NCI-H446 (cell line): ENCODE measurements around the gene TTLL7.
A peak's percentile ranks its signal among the peaks of the same experiment; 100 is the strongest.
"Not testable (repeated sequence)": the region's sequence is repeated elsewhere in the genome, so short reads cannot be mapped to it uniquely, and the experiment has no call there.

Experiments used
- DNase-seq, 2 experiments: peaks; one replicate each; lab custom pipeline; 2025; lab: John Stamatoyannopoulos, UW

The TTLL7 gene

GRCh38 chr1:83995649-83996048, 3.3 kb downstream of the TTLL7 start:
- DNase-seq: no peak

GRCh38 chr1:83994111-83994510, 4.8 kb downstream of the TTLL7 start:
- no peak for DNase-seq

- no peak for DNase-seq
These were observed 8.2 kb downstream of the TTLL7 start for GRCh38 chr1:83990734-83991133.

GRCh38 chr1:83985048-83985447, 13.9 kb downstream of the TTLL7 start:
- no peak for DNase-seq

GRCh38 chr1:83983918-83984317, 15.0 kb downstream of the TTLL7 start:
- not testable (repeated sequence) for DNase-seq

GRCh38 chr1:83978056-83978455, 20.9 kb downstream of the TTLL7 start:
- DNase-seq: no peak

GRCh38 chr1:83976920-83977319, 22.0 kb downstream of the TTLL7 start:
- no peak for DNase-seq

- no peak for DNase-seq
These were observed 28.1 kb downstream of the TTLL7 start for GRCh38 chr1:83970802-83971201.

- no peak for DNase-seq
These were observed 28.8 kb downstream of the TTLL7 start for GRCh38 chr1:83970114-83970513.

- no peak for DNase-seq
These were observed 31.6 kb downstream of the TTLL7 start for GRCh38 chr1:83967336-83967735.

- no peak for DNase-seq
These were observed 34.8 kb downstream of the TTLL7 start for GRCh38 chr1:83964153-83964552.

GRCh38 chr1:83961571-83962295, 37.2 kb downstream of the TTLL7 start:
- no peak for DNase-seq

GRCh38 chr1:83960669-83961277, 38.2 kb downstream of the TTLL7 start:
- no peak for DNase-seq

GRCh38 chr1:83959824-83960498, 39.0 kb downstream of the TTLL7 start:
- DNase-seq: no peak

- no peak for DNase-seq
These were observed 40.2 kb downstream of the TTLL7 start for GRCh38 chr1:83958704-83959103.

- no peak for DNase-seq
These were observed 44.6 kb downstream of the TTLL7 start for GRCh38 chr1:83954166-83954823.

- DNase-seq: no peak
These were observed 48.7 kb downstream of the TTLL7 start for GRCh38 chr1:83950106-83950661.

- DNase-seq: no peak
These were observed 56.0 kb downstream of the TTLL7 start for GRCh38 chr1:83942914-83943313.

GRCh38 chr1:83934550-83934949, 64.4 kb downstream of the TTLL7 start:
- no peak for DNase-seq

- DNase-seq: no peak
These were observed 66.2 kb downstream of the TTLL7 start for GRCh38 chr1:83932693-83933092.

GRCh38 chr1:83932281-83932680, 66.7 kb downstream of the TTLL7 start:
- DNase-seq: no peak

- DNase-seq: peak; percentile 40 to 70
These were observed 67.2 kb downstream of the TTLL7 start for GRCh38 chr1:83931658-83932253.
